Thoracic aorta (tissue), 2 donors: ENCODE measurements around the gene QDPR. TPM values are rescaled to one million over a fixed set of nuclear protein-coding genes. Genes with fewer than 3 reads are reported as not detected.

Experiments
- ATAC-seq: fragments of 150-250 bp; one replicate; pipeline ENCODE4 v1.8.0; 2017; ENCODE audit warnings: low read depth; ENCODE audit not compliant: insufficient number of reproducible peaks, low FRiP score
- DNase-seq: peaks from one replicate; pipeline ENCODE4 v3.0.0-alpha.2; 2020; ENCODE audit warnings: low spot score
- H3K27ac ChIP-seq, 2 donors: fragments of 200-600 bp; sonication (generic); 1 replicate in 1 of 2; 2 replicates in 1 of 2; pipeline ENCODE4 v1.5.1; 2016; ENCODE audit warnings: mild to moderate bottlenecking in 2 of 2, moderate library complexity in 2 of 2
- H3K27me3 ChIP-seq: fragments of 200-600 bp; sonication (generic); replicated peaks from 2 replicates; pipeline ENCODE4 v1.6.0; 2016; ENCODE audit warnings: mild to moderate bottlenecking; ENCODE audit not compliant: insufficient read depth
- H3K36me3 ChIP-seq: fragments of 200-600 bp; sonication (generic); one replicate; pipeline ENCODE4 v1.5.1; 2016
- H3K4me1 ChIP-seq, 2 donors: fragments of 200-600 bp; sonication (generic); 1 replicate in 1 of 2; 2 replicates in 1 of 2; pipeline versions ENCODE4 v1.5.1 to v1.6.0; 2016; ENCODE audit warnings: low read depth in 2 of 2, mild to moderate bottlenecking in 1 of 2; ENCODE audit not compliant: control insufficient read depth in 1 of 2
- H3K4me3 ChIP-seq: fragments of 200-600 bp; sonication (generic); 2 replicates; pipeline ENCODE4 v1.5.1; 2016; ENCODE audit warnings: mild to moderate bottlenecking
- H3K9me3 ChIP-seq: fragments of 200-600 bp; sonication (generic); 2 replicates; pipeline ENCODE4 v1.5.1; 2016
- CTCF ChIP-seq: fragments of 200-600 bp; sonication (generic); IDR thresholded peaks from one replicate; pipeline ENCODE4 v1.5.1; 2019; ENCODE audit warnings: antibody characterized with exemption
- total RNA-seq, 2 donors: library from RNA; depleted of rRNA; stranded (reverse); fragments of >200 nt; gene quantifications; one replicate each; pipeline versions ENCODE4 v1.1.0 to v1.2.3, GENCODE V29; 2016

Gene QDPR
- total RNA-seq, 2 donors from 2014 or later = 9.0 to 10.7 TPM

GRCh38 chr4:17550549-17550948 lies 38.7 kb upstream of the QDPR start:
- no peaks in the 10 kb centered on the region for H3K4me1 ChIP-seq
- no peaks in the 10 kb centered on the region for H3K27me3 ChIP-seq
- no peak overlapping the region for H3K4me3 ChIP-seq

GRCh38 chr4:17546678-17547077 lies 34.8 kb upstream of the QDPR start:
- Histone ChIP-seq H3K4me1 (no peaks in the 10 kb centered on the region), H3K36me3 (no peaks in the 10 kb centered on the region), H3K27ac (no peak overlapping the region), H3K9me3 (no peaks in the 10 kb centered on the region), H3K4me3 (no peak overlapping the region), H3K27me3 (no peaks in the 10 kb centered on the region)
- ATAC-seq = no peak
- no peak for TF ChIP-seq CTCF
- DNase-seq = no peak

More at GRCh38 chr4:17550549-17550948, 38.7 kb upstream of the QDPR start:
- Histone ChIP-seq H3K36me3 (no peaks in the 10 kb centered on the region), H3K27ac (no peak overlapping the region), H3K9me3 (no peaks in the 10 kb centered on the region)
- TF ChIP-seq CTCF = no peak
- DNase-seq (no peak), ATAC-seq (no peak)

- Histone ChIP-seq H3K27ac (no peak overlapping the region), H3K27me3 (no peaks in the 10 kb centered on the region), H3K36me3 (no peaks in the 10 kb centered on the region), H3K4me3 (no peak overlapping the region), H3K4me1 (no peaks in the 10 kb centered on the region), H3K9me3 (no peaks in the 10 kb centered on the region)
- DNase-seq (no peak), ATAC-seq (no peak)
- TF ChIP-seq CTCF = no peak
Measured at GRCh38 chr4:17546222-17546621, 34.3 kb upstream of the QDPR start.

GRCh38 chr4:17545374-17546140 lies 33.7 kb upstream of the QDPR start:
- Histone ChIP-seq H3K4me1 (no peaks in the 10 kb centered on the region), H3K9me3 (no peaks in the 10 kb centered on the region), H3K4me3 (no peak overlapping the region), H3K27ac (no peak overlapping the region), H3K27me3 (no peaks in the 10 kb centered on the region), H3K36me3 (no peaks in the 10 kb centered on the region)
- TF ChIP-seq CTCF = no peak
- ATAC-seq (no peak), DNase-seq (no peak)

- Histone ChIP-seq H3K4me1 (no peaks in the 10 kb centered on the region), H3K27ac (no peak overlapping the region), H3K9me3 (no peaks in the 10 kb centered on the region), H3K4me3 (no peak overlapping the region), H3K27me3 (no peaks in the 10 kb centered on the region), H3K36me3 (no peaks in the 10 kb centered on the region)
- TF ChIP-seq CTCF = no peak
- no peak for ATAC-seq
- no peak for DNase-seq
Measured at GRCh38 chr4:17544831-17545234, 32.9 kb upstream of the QDPR start.
